ENCODE measurements around the gene MYO1D.

DNA sequence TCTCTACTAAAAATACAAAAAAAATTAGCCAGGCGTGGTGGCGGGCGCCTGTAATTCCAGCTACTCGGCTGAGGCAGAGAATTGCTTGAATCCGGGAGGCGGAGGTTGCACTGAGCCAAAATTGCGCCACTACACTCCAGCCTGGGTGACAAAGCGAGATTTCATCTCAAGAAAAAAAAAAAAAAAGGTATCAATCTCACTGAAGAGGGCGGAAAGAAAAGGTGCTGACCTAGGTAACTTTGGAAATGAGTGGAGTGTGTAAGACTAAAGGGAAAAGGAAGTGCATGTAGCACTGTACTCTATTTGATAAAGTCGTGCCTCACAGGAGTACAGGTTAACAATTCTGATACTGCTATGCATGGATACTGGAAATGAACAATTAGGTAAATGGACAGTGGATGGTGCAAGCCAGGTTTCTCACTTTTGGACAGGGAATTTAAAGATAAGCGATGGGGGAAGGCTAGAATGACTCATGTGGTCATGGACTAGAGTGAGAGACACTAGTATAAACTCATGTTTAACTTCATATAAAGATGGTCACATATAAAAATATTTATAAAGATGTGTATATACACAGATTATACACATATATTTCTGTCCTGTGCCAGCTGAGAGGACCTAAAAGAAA lies 247.2 kb downstream of the MYO1D start:
- TF ChIP-seq RAD21 (IDR thresholded peaks at IDR 0.05; ENCODE audit: low read depth) (no peak), CEBPB (IDR thresholded peaks at IDR 0.05) (no peak), EP300 (IDR thresholded peaks at IDR 0.05; ENCODE audit: borderline replicate concordance) (no peak), TEAD4 (IDR thresholded peaks at IDR 0.05) (no peak), CREB1 (IDR thresholded peaks at IDR 0.05; ENCODE audit: low read depth) (no peak), TAF1 (IDR thresholded peaks at IDR 0.05; ENCODE audit: low read depth) (no peak)
- TF ChIP-seq, protein P1, sequence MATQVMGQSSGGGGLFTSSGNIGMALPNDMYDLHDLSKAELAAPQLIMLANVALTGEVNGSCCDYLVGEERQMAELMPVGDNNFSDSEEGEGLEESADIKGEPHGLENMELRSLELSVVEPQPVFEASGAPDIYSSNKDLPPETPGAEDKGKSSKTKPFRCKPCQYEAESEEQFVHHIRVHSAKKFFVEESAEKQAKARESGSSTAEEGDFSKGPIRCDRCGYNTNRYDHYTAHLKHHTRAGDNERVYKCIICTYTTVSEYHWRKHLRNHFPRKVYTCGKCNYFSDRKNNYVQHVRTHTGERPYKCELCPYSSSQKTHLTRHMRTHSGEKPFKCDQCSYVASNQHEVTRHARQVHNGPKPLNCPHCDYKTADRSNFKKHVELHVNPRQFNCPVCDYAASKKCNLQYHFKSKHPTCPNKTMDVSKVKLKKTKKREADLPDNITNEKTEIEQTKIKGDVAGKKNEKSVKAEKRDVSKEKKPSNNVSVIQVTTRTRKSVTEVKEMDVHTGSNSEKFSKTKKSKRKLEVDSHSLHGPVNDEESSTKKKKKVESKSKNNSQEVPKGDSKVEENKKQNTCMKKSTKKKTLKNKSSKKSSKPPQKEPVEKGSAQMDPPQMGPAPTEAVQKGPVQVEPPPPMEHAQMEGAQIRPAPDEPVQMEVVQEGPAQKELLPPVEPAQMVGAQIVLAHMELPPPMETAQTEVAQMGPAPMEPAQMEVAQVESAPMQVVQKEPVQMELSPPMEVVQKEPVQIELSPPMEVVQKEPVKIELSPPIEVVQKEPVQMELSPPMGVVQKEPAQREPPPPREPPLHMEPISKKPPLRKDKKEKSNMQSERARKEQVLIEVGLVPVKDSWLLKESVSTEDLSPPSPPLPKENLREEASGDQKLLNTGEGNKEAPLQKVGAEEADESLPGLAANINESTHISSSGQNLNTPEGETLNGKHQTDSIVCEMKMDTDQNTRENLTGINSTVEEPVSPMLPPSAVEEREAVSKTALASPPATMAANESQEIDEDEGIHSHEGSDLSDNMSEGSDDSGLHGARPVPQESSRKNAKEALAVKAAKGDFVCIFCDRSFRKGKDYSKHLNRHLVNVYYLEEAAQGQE (IDR thresholded peaks at IDR 0.05; ENCODE audit: low read depth): no peak
- TF ChIP-seq, protein P2, sequence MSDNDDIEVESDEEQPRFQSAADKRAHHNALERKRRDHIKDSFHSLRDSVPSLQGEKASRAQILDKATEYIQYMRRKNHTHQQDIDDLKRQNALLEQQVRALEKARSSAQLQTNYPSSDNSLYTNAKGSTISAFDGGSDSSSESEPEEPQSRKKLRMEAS (IDR thresholded peaks at IDR 0.05): no peak
- TF ChIP-seq, protein P3, sequence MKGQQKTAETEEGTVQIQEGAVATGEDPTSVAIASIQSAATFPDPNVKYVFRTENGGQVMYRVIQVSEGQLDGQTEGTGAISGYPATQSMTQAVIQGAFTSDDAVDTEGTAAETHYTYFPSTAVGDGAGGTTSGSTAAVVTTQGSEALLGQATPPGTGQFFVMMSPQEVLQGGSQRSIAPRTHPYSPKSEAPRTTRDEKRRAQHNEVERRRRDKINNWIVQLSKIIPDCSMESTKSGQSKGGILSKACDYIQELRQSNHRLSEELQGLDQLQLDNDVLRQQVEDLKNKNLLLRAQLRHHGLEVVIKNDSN (IDR thresholded peaks at IDR 0.05): no peak

All from Ishikawa (cell line).